Uterus (tissue), 2 donors: ENCODE results near the gene S100A1.

Source experiments
- POLR2A ChIP-seq, 2 donors: fragments of 450-650 bp; IDR thresholded peaks; one replicate each; pipeline ENCODE4 v1.6.1; 2016; ENCODE audit warnings: antibody characterized with exemption in 2 of 2, mild to moderate bottlenecking in 1 of 2, moderate library complexity in 1 of 2
- TF ChIP-seq, protein P1 (sequence below), 4 experiments: fragments of 200-600 bp in 2 of 4; fragments of 450-650 bp in 2 of 4; sonication (generic) in 2 of 4; IDR thresholded peaks; one replicate each; pipeline ENCODE4 v1.5.1; 2016 to 2019; ENCODE audit warnings: antibody characterized with exemption in 4 of 4, mild to moderate bottlenecking in 2 of 4, moderate library complexity in 1 of 4

DNA sequence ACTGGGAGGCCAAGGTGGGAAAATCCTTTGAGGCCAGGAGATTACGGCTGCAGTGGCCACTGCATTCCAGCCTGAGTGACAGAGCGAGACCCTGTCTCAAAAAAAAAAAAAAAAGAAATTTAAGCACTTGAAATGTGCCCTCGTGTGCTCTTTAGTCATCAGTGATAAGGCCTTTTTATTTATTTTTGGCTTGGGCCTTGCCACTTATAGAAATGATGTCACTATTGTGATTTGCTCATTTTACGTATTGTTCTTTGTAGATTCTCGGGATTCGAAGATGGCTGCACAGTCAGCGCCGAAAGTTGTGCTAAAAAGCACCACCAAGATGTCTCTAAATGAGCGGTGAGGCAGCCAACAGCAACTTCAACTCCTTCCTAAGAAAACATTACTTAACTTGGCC lies 8.1 kb downstream of the S100A1 start:
- TF ChIP-seq, protein P1, sequence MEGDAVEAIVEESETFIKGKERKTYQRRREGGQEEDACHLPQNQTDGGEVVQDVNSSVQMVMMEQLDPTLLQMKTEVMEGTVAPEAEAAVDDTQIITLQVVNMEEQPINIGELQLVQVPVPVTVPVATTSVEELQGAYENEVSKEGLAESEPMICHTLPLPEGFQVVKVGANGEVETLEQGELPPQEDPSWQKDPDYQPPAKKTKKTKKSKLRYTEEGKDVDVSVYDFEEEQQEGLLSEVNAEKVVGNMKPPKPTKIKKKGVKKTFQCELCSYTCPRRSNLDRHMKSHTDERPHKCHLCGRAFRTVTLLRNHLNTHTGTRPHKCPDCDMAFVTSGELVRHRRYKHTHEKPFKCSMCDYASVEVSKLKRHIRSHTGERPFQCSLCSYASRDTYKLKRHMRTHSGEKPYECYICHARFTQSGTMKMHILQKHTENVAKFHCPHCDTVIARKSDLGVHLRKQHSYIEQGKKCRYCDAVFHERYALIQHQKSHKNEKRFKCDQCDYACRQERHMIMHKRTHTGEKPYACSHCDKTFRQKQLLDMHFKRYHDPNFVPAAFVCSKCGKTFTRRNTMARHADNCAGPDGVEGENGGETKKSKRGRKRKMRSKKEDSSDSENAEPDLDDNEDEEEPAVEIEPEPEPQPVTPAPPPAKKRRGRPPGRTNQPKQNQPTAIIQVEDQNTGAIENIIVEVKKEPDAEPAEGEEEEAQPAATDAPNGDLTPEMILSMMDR (IDR thresholded peaks at IDR 0.05) = no peak
- no peak for TF ChIP-seq POLR2A (IDR thresholded peaks at IDR 0.05)
